Measurements from ENCODE around the gene NDUFA8. TPM values are rescaled to one million over a fixed set of nuclear protein-coding genes. Genes with fewer than 3 reads are reported as not detected.

NDUFA8 gene
- total RNA-seq, 2 donors from 2014 or later, result 11.9 to 16.9 TPM

- TF ChIP-seq CTCF (IDR thresholded peaks at IDR 0.05), result no peak
- no peak for TF ChIP-seq POLR2A (IDR thresholded peaks at IDR 0.05)
- H3K27ac ChIP-seq, result no peak overlapping the region
- no peaks in the 10 kb centered on the region for H3K9me3 ChIP-seq
- no peaks in the 10 kb centered on the region for H3K27me3 ChIP-seq
- DNase-seq, result no peak
- H3K4me1 ChIP-seq, result no peaks in the 10 kb centered on the region
- H3K36me3 ChIP-seq (replicated peaks in 1 of 2; ENCODE audit: insufficient read depth in 1 of 2, low read depth in 2 of 2), result no peaks in the 10 kb centered on the region
- H3K4me3 ChIP-seq, result no peak overlapping the region
- no peak for ATAC-seq
- intact Hi-C loops (cut with DNase I), result loop anchor here (10.0 kb wide), 1 partner anchor 689 kb away; the partner anchor contains the start of gene OR1K1
- 61 to 70% methylated on average over 8 to 12 of the region's 12 CpGs for WGBS, 2 donors
Measured at GRCh38 chr9:122115176-122116035, 44.2 kb downstream of the NDUFA8 start.

GRCh38 chr9:122113574-122113973, 46.0 kb downstream of the NDUFA8 start:
- TF ChIP-seq CTCF (IDR thresholded peaks at IDR 0.05) (no peak), POLR2A (IDR thresholded peaks at IDR 0.05) (no peak)
- intact Hi-C loops (cut with DNase I), result loop anchor here (10.0 kb wide), 1 partner anchor 691 kb away; the partner anchor contains the start of gene OR1K1

GRCh38 chr9:122112238-122112637, 47.3 kb downstream of the NDUFA8 start:
- no peak for ATAC-seq
- 77% methylated on average over 6 of the region's 6 CpGs for WGBS, 2 donors
- H3K4me3 ChIP-seq, result no peak overlapping the region
- no peak overlapping the region for H3K27ac ChIP-seq
- intact Hi-C loops (cut with DNase I), result loop anchor here (10.0 kb wide), 1 partner anchor 693 kb away; the partner anchor contains the start of gene OR1K1
- no peaks in the 10 kb centered on the region for H3K27me3 ChIP-seq
- H3K36me3 ChIP-seq (replicated peaks in 1 of 2; ENCODE audit: insufficient read depth in 1 of 2, low read depth in 2 of 2), result no peaks in the 10 kb centered on the region
- no peak for DNase-seq
- TF ChIP-seq CTCF (IDR thresholded peaks at IDR 0.05) (no peak), POLR2A (IDR thresholded peaks at IDR 0.05) (no peak)
- H3K9me3 ChIP-seq, result no peaks in the 10 kb centered on the region
- H3K4me1 ChIP-seq, result no peaks in the 10 kb centered on the region

More at GRCh38 chr9:122113574-122113973, 46.0 kb downstream of the NDUFA8 start:
- no peak overlapping the region for H3K4me3 ChIP-seq
- H3K4me1 ChIP-seq, result no peaks in the 10 kb centered on the region
- ATAC-seq (no peak), DNase-seq (no peak)
- H3K9me3 ChIP-seq, result no peaks in the 10 kb centered on the region
- H3K27me3 ChIP-seq, result no peaks in the 10 kb centered on the region
- no peaks in the 10 kb centered on the region for H3K36me3 ChIP-seq (replicated peaks in 1 of 2; ENCODE audit: insufficient read depth in 1 of 2, low read depth in 2 of 2)
- H3K27ac ChIP-seq, result no peak overlapping the region
- 43 to 47% methylated on average over 5 of the region's 5 CpGs for WGBS, 2 donors

- 89% methylated on average over 6 to 9 of the region's 9 CpGs for WGBS, 2 donors
- Histone ChIP-seq H3K9me3 (no peaks in the 10 kb centered on the region), H3K27me3 (no peaks in the 10 kb centered on the region), H3K27ac (no peak overlapping the region), H3K36me3 (replicated peaks in 1 of 2; ENCODE audit: insufficient read depth in 1 of 2, low read depth in 2 of 2) (no peaks in the 10 kb centered on the region), H3K4me3 (no peak overlapping the region), H3K4me1 (no peaks in the 10 kb centered on the region)
- intact Hi-C loops (cut with DNase I), result loop anchor here (10.0 kb wide), 1 partner anchor 693 kb away; the partner anchor contains the start of gene OR1K1
- TF ChIP-seq POLR2A (IDR thresholded peaks at IDR 0.05), result no peak
- TF ChIP-seq CTCF (IDR thresholded peaks at IDR 0.05), result no peak
- DNase-seq (no peak), ATAC-seq (no peak)
Measured at GRCh38 chr9:122111413-122112085, 48.0 kb downstream of the NDUFA8 start.
